Measurements from ENCODE around the gene CIT.

Gene CIT

GRCh38 chr12:119645535-119646059 is 231.5 kb downstream of the CIT start:
- no peak for DNase-seq (ENCODE audit: low read depth in 2 of 2)

- no peak for DNase-seq (ENCODE audit: low read depth in 2 of 2)
Observed at GRCh38 chr12:119644930-119645329, 232.2 kb downstream of the CIT start.

DNA sequence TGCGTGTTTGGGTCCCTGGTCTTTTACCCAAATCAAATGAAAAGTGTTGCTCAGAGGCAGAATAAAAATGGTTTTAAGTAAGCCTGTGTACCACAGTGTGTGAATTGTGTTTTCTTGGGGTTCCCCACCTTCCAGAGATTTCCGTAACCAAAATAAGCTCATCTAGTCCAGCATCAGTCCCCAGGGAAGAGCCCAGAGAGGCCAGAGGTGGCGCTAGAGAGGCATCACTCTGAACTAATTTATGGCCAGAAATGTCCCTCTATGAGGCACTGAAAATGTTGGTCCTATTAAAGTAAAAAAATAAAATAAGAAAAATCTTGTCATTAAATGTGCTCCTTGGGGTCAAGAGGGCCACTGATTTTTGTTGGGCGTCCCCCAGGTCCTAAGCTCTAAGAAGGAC is 234.1 kb downstream of the CIT start:
- DNase-seq (ENCODE audit: low read depth in 2 of 2) = no peak
